T-helper 1 cell treated with Interleukin-12 subunit alpha and Interleukin-12 subunit beta and Interleukin-4 antibody, amounts not matched to agents 30 μg/mL and 1 μg/mL, for 36 hours (primary cell): Measurements from ENCODE around the gene CCDC91.
"Not testable (repeated sequence)": the region's sequence is repeated elsewhere in the genome, so short reads cannot be mapped to it uniquely, and the experiment has no call there.

Experiments
- H3K27ac Mint-ChIP-seq: one replicate; pipeline ENCODE4 v1.8.0; 2021; ENCODE audit warnings: mild to moderate bottlenecking, mixed read lengths
- H3K27me3 Mint-ChIP-seq: one replicate; pipeline ENCODE4 v1.8.0; 2021; ENCODE audit warnings: low read depth, mixed read lengths
- H3K36me3 Mint-ChIP-seq: one replicate; pipeline ENCODE4 v1.8.0; 2021; ENCODE audit warnings: low read depth, mixed read lengths
- H3K4me1 Mint-ChIP-seq: one replicate; pipeline ENCODE4 v1.8.0; 2021; ENCODE audit warnings: low read depth, mixed read lengths
- H3K4me3 Mint-ChIP-seq: one replicate; pipeline ENCODE4 v1.8.0; 2021; ENCODE audit warnings: mild to moderate bottlenecking, moderate library complexity, mixed read lengths
- H3K9me3 Mint-ChIP-seq: one replicate; pipeline ENCODE4 v1.8.0; 2021; ENCODE audit warnings: mixed read lengths

Gene CCDC91

GRCh38 chr12:28424965-28425364 is 234.7 kb downstream of the CCDC91 start:
- H3K4me1 Mint-ChIP-seq, result no peaks in the 10 kb centered on the region
- H3K36me3 Mint-ChIP-seq, result no peaks in the 10 kb centered on the region
- H3K4me3 Mint-ChIP-seq, result no peak overlapping the region
- no peak overlapping the region for H3K27ac Mint-ChIP-seq
- H3K27me3 Mint-ChIP-seq, result no peaks in the 10 kb centered on the region
- H3K9me3 Mint-ChIP-seq, result no peaks in the 10 kb centered on the region

GRCh38 chr12:28425526-28425925 is 235.3 kb downstream of the CCDC91 start:
- Mint-ChIP-seq H3K36me3 (no peaks in the 10 kb centered on the region), H3K4me1 (no peaks in the 10 kb centered on the region), H3K4me3 (no peak overlapping the region), H3K27me3 (no peaks in the 10 kb centered on the region), H3K9me3 (no peaks in the 10 kb centered on the region), H3K27ac (no peak overlapping the region)

GRCh38 chr12:28427046-28427445 is 236.8 kb downstream of the CCDC91 start:
- Mint-ChIP-seq H3K4me3 (no peak overlapping the region), H3K27me3 (no peaks in the 10 kb centered on the region), H3K4me1 (no peaks in the 10 kb centered on the region), H3K27ac (no peak overlapping the region), H3K9me3 (no peaks in the 10 kb centered on the region), H3K36me3 (no peaks in the 10 kb centered on the region)

- H3K4me3 Mint-ChIP-seq, result no peak overlapping the region
- H3K9me3 Mint-ChIP-seq, result no peaks in the 10 kb centered on the region
- no peaks in the 10 kb centered on the region for H3K36me3 Mint-ChIP-seq
- no peaks in the 10 kb centered on the region for H3K4me1 Mint-ChIP-seq
- no peak overlapping the region for H3K27ac Mint-ChIP-seq
- H3K27me3 Mint-ChIP-seq, result no peaks in the 10 kb centered on the region
Observed at GRCh38 chr12:28440081-28440608, 249.9 kb downstream of the CCDC91 start.

GRCh38 chr12:28442101-28442500 is 251.8 kb downstream of the CCDC91 start:
- no peaks in the 10 kb centered on the region for H3K4me1 Mint-ChIP-seq
- H3K9me3 Mint-ChIP-seq, result no peaks in the 10 kb centered on the region
- no peaks in the 10 kb centered on the region for H3K36me3 Mint-ChIP-seq

GRCh38 chr12:28443337-28443736 is 253.1 kb downstream of the CCDC91 start:
- H3K27me3 Mint-ChIP-seq, result no peaks in the 10 kb centered on the region
- H3K27ac Mint-ChIP-seq, result no peak overlapping the region
- H3K36me3 Mint-ChIP-seq, result no peaks in the 10 kb centered on the region
- no peaks in the 10 kb centered on the region for H3K4me1 Mint-ChIP-seq
- H3K9me3 Mint-ChIP-seq, result no peaks in the 10 kb centered on the region
- no peak overlapping the region for H3K4me3 Mint-ChIP-seq

More at GRCh38 chr12:28442101-28442500, 251.8 kb downstream of the CCDC91 start:
- Mint-ChIP-seq H3K27ac (no peak overlapping the region), H3K27me3 (no peaks in the 10 kb centered on the region), H3K4me3 (no peak overlapping the region)

GRCh38 chr12:28446031-28446430 is 255.8 kb downstream of the CCDC91 start:
- Mint-ChIP-seq H3K36me3 (no peaks in the 10 kb centered on the region), H3K27me3 (no peaks in the 10 kb centered on the region), H3K27ac (no peak overlapping the region), H3K4me3 (no peak overlapping the region), H3K9me3 (no peaks in the 10 kb centered on the region), H3K4me1 (no peaks in the 10 kb centered on the region)

GRCh38 chr12:28453686-28454085 is 263.4 kb downstream of the CCDC91 start:
- no peaks in the 10 kb centered on the region for H3K4me1 Mint-ChIP-seq
- H3K27me3 Mint-ChIP-seq, result no peaks in the 10 kb centered on the region
- peaks cover 2% of the 10 kb centered on the region for H3K36me3 Mint-ChIP-seq
- no peak overlapping the region for H3K27ac Mint-ChIP-seq
- no peak overlapping the region for H3K4me3 Mint-ChIP-seq
- H3K9me3 Mint-ChIP-seq, result no peaks in the 10 kb centered on the region

GRCh38 chr12:28456934-28457710 is 266.9 kb downstream of the CCDC91 start:
- H3K36me3 Mint-ChIP-seq, result peaks cover 5% of the 10 kb centered on the region
- no peaks in the 10 kb centered on the region for H3K4me1 Mint-ChIP-seq
- no peak overlapping the region for H3K27ac Mint-ChIP-seq
- no peaks in the 10 kb centered on the region for H3K27me3 Mint-ChIP-seq
- no peaks in the 10 kb centered on the region for H3K9me3 Mint-ChIP-seq
- H3K4me3 Mint-ChIP-seq, result no peak overlapping the region

GRCh38 chr12:28457785-28458184 is 267.5 kb downstream of the CCDC91 start:
- no peaks in the 10 kb centered on the region for H3K4me1 Mint-ChIP-seq
- peaks cover 3% of the 10 kb centered on the region for H3K36me3 Mint-ChIP-seq
- no peak overlapping the region for H3K4me3 Mint-ChIP-seq
- H3K27me3 Mint-ChIP-seq, result no peaks in the 10 kb centered on the region
- peaks cover 3% of the 10 kb centered on the region for H3K9me3 Mint-ChIP-seq
- no peak overlapping the region for H3K27ac Mint-ChIP-seq

GRCh38 chr12:28459481-28459880 is 269.2 kb downstream of the CCDC91 start:
- no peaks in the 10 kb centered on the region for H3K27me3 Mint-ChIP-seq
- no peaks in the 10 kb centered on the region for H3K4me1 Mint-ChIP-seq
- peaks cover 6% of the 10 kb centered on the region for H3K9me3 Mint-ChIP-seq
- no peak overlapping the region for H3K4me3 Mint-ChIP-seq
- H3K27ac Mint-ChIP-seq, result no peak overlapping the region
- peaks cover 3% of the 10 kb centered on the region for H3K36me3 Mint-ChIP-seq

- H3K4me1 Mint-ChIP-seq, result no peaks in the 10 kb centered on the region
- no peak overlapping the region for H3K27ac Mint-ChIP-seq
- peaks cover 7% of the 10 kb centered on the region for H3K36me3 Mint-ChIP-seq
- peaks cover 6% of the 10 kb centered on the region for H3K9me3 Mint-ChIP-seq
- H3K27me3 Mint-ChIP-seq, result no peaks in the 10 kb centered on the region
- no peak overlapping the region for H3K4me3 Mint-ChIP-seq
Observed at GRCh38 chr12:28460420-28461130, 270.3 kb downstream of the CCDC91 start.

GRCh38 chr12:28463396-28463795 is 273.1 kb downstream of the CCDC91 start:
- H3K36me3 Mint-ChIP-seq, result peaks cover 7% of the 10 kb centered on the region

GRCh38 chr12:28471762-28472161 is 281.5 kb downstream of the CCDC91 start:
- not testable (repeated sequence) for H3K27ac Mint-ChIP-seq, H3K4me1 Mint-ChIP-seq, H3K27me3 Mint-ChIP-seq, H3K36me3 Mint-ChIP-seq, H3K4me3 Mint-ChIP-seq
- H3K9me3 Mint-ChIP-seq, result peaks cover 18% of the 10 kb centered on the region

More at GRCh38 chr12:28463396-28463795, 273.1 kb downstream of the CCDC91 start:
- Mint-ChIP-seq H3K4me1 (no peaks in the 10 kb centered on the region), H3K4me3 (no peak overlapping the region), H3K9me3 (peaks cover 19% of the 10 kb centered on the region), H3K27me3 (no peaks in the 10 kb centered on the region), H3K27ac (no peak overlapping the region)

- not testable (repeated sequence) for H3K4me3 Mint-ChIP-seq, H3K4me1 Mint-ChIP-seq, H3K9me3 Mint-ChIP-seq, H3K36me3 Mint-ChIP-seq, H3K27me3 Mint-ChIP-seq, H3K27ac Mint-ChIP-seq
Observed at GRCh38 chr12:28476206-28476605, 285.9 kb downstream of the CCDC91 start.
